Measurements from ENCODE around the gene GLRX5. TPM values are rescaled to one million over a fixed set of nuclear protein-coding genes. Genes with fewer than 3 reads are reported as not detected.
A peak's percentile ranks its signal among the peaks of the same experiment; 100 is the strongest.

The GLRX5 gene
- total RNA-seq, 2 donors from 2014 or later = 14.8 to 17.7 TPM

GRCh38 chr14:95494456-95494855 lies 40.4 kb upstream of the GLRX5 start:
- no peak overlapping the region for H3K4me3 Mint-ChIP-seq
- DNase-seq (no peak), ATAC-seq (no peak)
- H3K27me3 Mint-ChIP-seq = no peaks in the 10 kb centered on the region
- H3K36me3 Mint-ChIP-seq (ENCODE audit: low read depth) = no peaks in the 10 kb centered on the region
- no peaks in the 10 kb centered on the region for H3K9me3 ChIP-seq (ENCODE audit: control insufficient read depth, low read length, poor library complexity, severe bottlenecking)
- H3K4me1 Mint-ChIP-seq = peaks cover 41% of the 10 kb centered on the region
- peak overlapping the region; percentile 96 for H3K27ac Mint-ChIP-seq

- Mint-ChIP-seq H3K36me3 (ENCODE audit: low read depth) (no peaks in the 10 kb centered on the region), H3K4me1 (peaks cover 42% of the 10 kb centered on the region), H3K27ac (peak overlapping the region; percentile 96), H3K27me3 (no peaks in the 10 kb centered on the region), H3K4me3 (peak overlapping the region; percentile 79)
- DNase-seq = no peak
- ATAC-seq = no peak
- H3K9me3 ChIP-seq (ENCODE audit: control insufficient read depth, low read length, poor library complexity, severe bottlenecking) = no peaks in the 10 kb centered on the region
Measured at GRCh38 chr14:95495076-95495475, 39.8 kb upstream of the GLRX5 start.

GRCh38 chr14:95495538-95496025 lies 39.3 kb upstream of the GLRX5 start:
- no peak for DNase-seq
- Mint-ChIP-seq H3K27ac (peak overlapping the region; percentile 96), H3K4me3 (peak overlapping the region; percentile 79), H3K4me1 (peaks cover 43% of the 10 kb centered on the region), H3K27me3 (no peaks in the 10 kb centered on the region), H3K36me3 (ENCODE audit: low read depth) (no peaks in the 10 kb centered on the region)
- peak; percentile 80 for ATAC-seq
- no peaks in the 10 kb centered on the region for H3K9me3 ChIP-seq (ENCODE audit: control insufficient read depth, low read length, poor library complexity, severe bottlenecking)

- H3K4me3 Mint-ChIP-seq = peak overlapping the region; percentile 79
- DNase-seq = no peak
- no peaks in the 10 kb centered on the region for H3K9me3 ChIP-seq (ENCODE audit: control insufficient read depth, low read length, poor library complexity, severe bottlenecking)
- H3K27ac Mint-ChIP-seq = peak overlapping the region; percentile 96
- ATAC-seq = peak; percentile 78
- no peaks in the 10 kb centered on the region for H3K27me3 Mint-ChIP-seq
- peaks cover 46% of the 10 kb centered on the region for H3K4me1 Mint-ChIP-seq
- H3K36me3 Mint-ChIP-seq (ENCODE audit: low read depth) = peaks cover 6% of the 10 kb centered on the region
Measured at GRCh38 chr14:95496111-95496681, 38.7 kb upstream of the GLRX5 start.

GRCh38 chr14:95496690-95497259 lies 38.1 kb upstream of the GLRX5 start:
- Mint-ChIP-seq H3K4me3 (peak overlapping the region; percentile 79), H3K27ac (peak overlapping the region; percentile 96), H3K4me1 (peaks cover 51% of the 10 kb centered on the region), H3K27me3 (no peaks in the 10 kb centered on the region), H3K36me3 (ENCODE audit: low read depth) (peaks cover 9% of the 10 kb centered on the region)
- no peaks in the 10 kb centered on the region for H3K9me3 ChIP-seq (ENCODE audit: control insufficient read depth, low read length, poor library complexity, severe bottlenecking)
- ATAC-seq (no peak), DNase-seq (no peak)

GRCh38 chr14:95497561-95498011 lies 37.3 kb upstream of the GLRX5 start:
- no peak overlapping the region for H3K4me3 Mint-ChIP-seq
- no peaks in the 10 kb centered on the region for H3K9me3 ChIP-seq (ENCODE audit: control insufficient read depth, low read length, poor library complexity, severe bottlenecking)
- no peaks in the 10 kb centered on the region for H3K27me3 Mint-ChIP-seq
- H3K36me3 Mint-ChIP-seq (ENCODE audit: low read depth) = peaks cover 9% of the 10 kb centered on the region
- peak overlapping the region; percentile 96 for H3K27ac Mint-ChIP-seq
- ATAC-seq (no peak), DNase-seq (no peak)
- peaks cover 52% of the 10 kb centered on the region for H3K4me1 Mint-ChIP-seq

GRCh38 chr14:95498622-95499353 lies 36.1 kb upstream of the GLRX5 start:
- H3K36me3 Mint-ChIP-seq (ENCODE audit: low read depth) = peaks cover 9% of the 10 kb centered on the region
- H3K27me3 Mint-ChIP-seq = no peaks in the 10 kb centered on the region
- DNase-seq (no peak), ATAC-seq (no peak)
- peak overlapping the region; percentile 74 for H3K27ac Mint-ChIP-seq
- H3K4me1 Mint-ChIP-seq = peaks cover 55% of the 10 kb centered on the region
- H3K9me3 ChIP-seq (ENCODE audit: control insufficient read depth, low read length, poor library complexity, severe bottlenecking) = no peaks in the 10 kb centered on the region
- no peak overlapping the region for H3K4me3 Mint-ChIP-seq

GRCh38 chr14:95499354-95499750 lies 35.5 kb upstream of the GLRX5 start:
- H3K9me3 ChIP-seq (ENCODE audit: control insufficient read depth, low read length, poor library complexity, severe bottlenecking) = no peaks in the 10 kb centered on the region
- ATAC-seq (no peak), DNase-seq (no peak)
- H3K36me3 Mint-ChIP-seq (ENCODE audit: low read depth) = peaks cover 9% of the 10 kb centered on the region
- peaks cover 55% of the 10 kb centered on the region for H3K4me1 Mint-ChIP-seq
- no peak overlapping the region for H3K4me3 Mint-ChIP-seq
- no peaks in the 10 kb centered on the region for H3K27me3 Mint-ChIP-seq
- H3K27ac Mint-ChIP-seq = peak overlapping the region; percentile 74

GRCh38 chr14:95500201-95500681 lies 34.6 kb upstream of the GLRX5 start:
- ATAC-seq (no peak), DNase-seq (no peak)
- Mint-ChIP-seq H3K27ac (peak overlapping the region; percentile 74), H3K27me3 (no peaks in the 10 kb centered on the region), H3K36me3 (ENCODE audit: low read depth) (peaks cover 9% of the 10 kb centered on the region), H3K4me3 (no peak overlapping the region), H3K4me1 (peaks cover 58% of the 10 kb centered on the region)
- no peaks in the 10 kb centered on the region for H3K9me3 ChIP-seq (ENCODE audit: control insufficient read depth, low read length, poor library complexity, severe bottlenecking)

- ATAC-seq (no peak), DNase-seq (no peak)
- Mint-ChIP-seq H3K27me3 (no peaks in the 10 kb centered on the region), H3K36me3 (ENCODE audit: low read depth) (peaks cover 9% of the 10 kb centered on the region), H3K4me3 (peak overlapping the region; percentile 53), H3K27ac (peak overlapping the region; percentile 74), H3K4me1 (peaks cover 56% of the 10 kb centered on the region)
- no peaks in the 10 kb centered on the region for H3K9me3 ChIP-seq (ENCODE audit: control insufficient read depth, low read length, poor library complexity, severe bottlenecking)
Measured at GRCh38 chr14:95500772-95501401, 34.0 kb upstream of the GLRX5 start.

- ATAC-seq (no peak), DNase-seq (no peak)
- peaks cover 52% of the 10 kb centered on the region for H3K4me1 Mint-ChIP-seq
- peak overlapping the region; percentile 87 for H3K27ac Mint-ChIP-seq
- H3K4me3 Mint-ChIP-seq = no peak overlapping the region
- peaks cover 9% of the 10 kb centered on the region for H3K36me3 Mint-ChIP-seq (ENCODE audit: low read depth)
- no peaks in the 10 kb centered on the region for H3K9me3 ChIP-seq (ENCODE audit: control insufficient read depth, low read length, poor library complexity, severe bottlenecking)
- no peaks in the 10 kb centered on the region for H3K27me3 Mint-ChIP-seq
Measured at GRCh38 chr14:95502381-95502950, 32.4 kb upstream of the GLRX5 start.

GRCh38 chr14:95503365-95504134 lies 31.3 kb upstream of the GLRX5 start:
- ATAC-seq (no peak), DNase-seq (no peak)
- Mint-ChIP-seq H3K4me1 (peaks cover 60% of the 10 kb centered on the region), H3K4me3 (no peak overlapping the region), H3K36me3 (ENCODE audit: low read depth) (peaks cover 9% of the 10 kb centered on the region), H3K27ac (peak overlapping the region; percentile 87), H3K27me3 (no peaks in the 10 kb centered on the region)
- no peaks in the 10 kb centered on the region for H3K9me3 ChIP-seq (ENCODE audit: control insufficient read depth, low read length, poor library complexity, severe bottlenecking)

All from T-helper 17 cell (primary cell).